Measurements from ENCODE around the gene DAPK2. TPM values are rescaled to one million over a fixed set of nuclear protein-coding genes. Genes with fewer than 3 reads are reported as not detected.

Gene DAPK2
- total RNA-seq, 3 donors from 2014 or later, result 32.0 to 82.0 (median 35.5) TPM

GRCh38 chr15:63913336-63913735, 132.9 kb downstream of the DAPK2 start:
- Histone ChIP-seq H3K9me3 (no peaks in the 10 kb centered on the region), H3K4me1 (ENCODE audit: low read depth) (no peaks in the 10 kb centered on the region), H3K4me3 (no peak overlapping the region), H3K36me3 (ENCODE audit: low read depth) (no peaks in the 10 kb centered on the region)
- no peak for DNase-seq
- intact Hi-C loops (cut with DNase I, micrococcal nuclease), result no loop called here
- TF ChIP-seq CTCF (IDR thresholded peaks at IDR 0.05), result no peak
- no peak for ATAC-seq

- no peaks in the 10 kb centered on the region for H3K36me3 ChIP-seq (ENCODE audit: low read depth)
- H3K4me1 ChIP-seq (ENCODE audit: low read depth), result no peaks in the 10 kb centered on the region
- H3K4me3 ChIP-seq, result no peak overlapping the region
- DNase-seq (no peak), ATAC-seq (no peak)
- no peaks in the 10 kb centered on the region for H3K9me3 ChIP-seq
- no peak for TF ChIP-seq CTCF (IDR thresholded peaks at IDR 0.05)
- intact Hi-C loops (cut with DNase I, micrococcal nuclease), result no loop called here
These were observed 134.1 kb downstream of the DAPK2 start for GRCh38 chr15:63912061-63912615.

GRCh38 chr15:63911160-63911559, 135.1 kb downstream of the DAPK2 start:
- Histone ChIP-seq H3K4me1 (ENCODE audit: low read depth) (no peaks in the 10 kb centered on the region), H3K9me3 (no peaks in the 10 kb centered on the region), H3K36me3 (ENCODE audit: low read depth) (no peaks in the 10 kb centered on the region), H3K4me3 (no peak overlapping the region)
- no peak for TF ChIP-seq CTCF (IDR thresholded peaks at IDR 0.05)
- DNase-seq (no peak), ATAC-seq (no peak)
- intact Hi-C loops (cut with DNase I, micrococcal nuclease), result no loop called here

- ATAC-seq (peak; percentile 49), DNase-seq (peak in 1 of 3 donors; percentile 33)
- intact Hi-C loops (cut with DNase I, micrococcal nuclease), result no loop called here
- no peaks in the 10 kb centered on the region for H3K4me1 ChIP-seq (ENCODE audit: low read depth)
- H3K36me3 ChIP-seq (ENCODE audit: low read depth), result no peaks in the 10 kb centered on the region
- no peak for TF ChIP-seq CTCF (IDR thresholded peaks at IDR 0.05)
- no peaks in the 10 kb centered on the region for H3K9me3 ChIP-seq
- H3K4me3 ChIP-seq, result no peak overlapping the region
These were observed 136.4 kb downstream of the DAPK2 start for GRCh38 chr15:63909819-63910437.

GRCh38 chr15:63908991-63909390, 137.3 kb downstream of the DAPK2 start:
- Histone ChIP-seq H3K4me1 (ENCODE audit: low read depth) (no peaks in the 10 kb centered on the region), H3K9me3 (no peaks in the 10 kb centered on the region), H3K4me3 (no peak overlapping the region), H3K36me3 (ENCODE audit: low read depth) (no peaks in the 10 kb centered on the region)
- ATAC-seq (no peak), DNase-seq (no peak)
- intact Hi-C loops (cut with DNase I, micrococcal nuclease), result no loop called here
- TF ChIP-seq CTCF (IDR thresholded peaks at IDR 0.05), result no peak

All from mucosa of descending colon (tissue), 3 donors.